ENCODE measurements around the gene EIF3B. TPM values are rescaled to one million over a fixed set of nuclear protein-coding genes. Genes with fewer than 3 reads are reported as not detected.
A peak's percentile ranks its signal among the peaks of the same experiment; 100 is the strongest.
"Not testable (repeated sequence)": the region's sequence is repeated elsewhere in the genome, so short reads cannot be mapped to it uniquely, and the experiment has no call there.

EIF3B gene
- total RNA-seq, 1 donor from 2014 or later: 224 TPM

GRCh38 chr7:2313450-2314208 is 41.0 kb upstream of the EIF3B start:
- peak overlapping the region; percentile 97 for H3K4me3 Mint-ChIP-seq
- H3K27ac Mint-ChIP-seq (ENCODE audit: unreplicated experiment): peak overlapping the region; percentile 83
- TF ChIP-seq, protein P1, sequence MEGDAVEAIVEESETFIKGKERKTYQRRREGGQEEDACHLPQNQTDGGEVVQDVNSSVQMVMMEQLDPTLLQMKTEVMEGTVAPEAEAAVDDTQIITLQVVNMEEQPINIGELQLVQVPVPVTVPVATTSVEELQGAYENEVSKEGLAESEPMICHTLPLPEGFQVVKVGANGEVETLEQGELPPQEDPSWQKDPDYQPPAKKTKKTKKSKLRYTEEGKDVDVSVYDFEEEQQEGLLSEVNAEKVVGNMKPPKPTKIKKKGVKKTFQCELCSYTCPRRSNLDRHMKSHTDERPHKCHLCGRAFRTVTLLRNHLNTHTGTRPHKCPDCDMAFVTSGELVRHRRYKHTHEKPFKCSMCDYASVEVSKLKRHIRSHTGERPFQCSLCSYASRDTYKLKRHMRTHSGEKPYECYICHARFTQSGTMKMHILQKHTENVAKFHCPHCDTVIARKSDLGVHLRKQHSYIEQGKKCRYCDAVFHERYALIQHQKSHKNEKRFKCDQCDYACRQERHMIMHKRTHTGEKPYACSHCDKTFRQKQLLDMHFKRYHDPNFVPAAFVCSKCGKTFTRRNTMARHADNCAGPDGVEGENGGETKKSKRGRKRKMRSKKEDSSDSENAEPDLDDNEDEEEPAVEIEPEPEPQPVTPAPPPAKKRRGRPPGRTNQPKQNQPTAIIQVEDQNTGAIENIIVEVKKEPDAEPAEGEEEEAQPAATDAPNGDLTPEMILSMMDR (conservative IDR thresholded peaks at IDR 0.05): no peak
- H3K36me3 Mint-ChIP-seq (ENCODE audit: low read depth): no peaks in the 10 kb centered on the region
- H3K9me3 Mint-ChIP-seq: no peaks in the 10 kb centered on the region
- DNase-seq (ENCODE audit: low read depth, low spot score): no peak
- peaks cover 25% of the 10 kb centered on the region for H3K4me1 Mint-ChIP-seq
- H3K27me3 Mint-ChIP-seq (ENCODE audit: low read depth): no peaks in the 10 kb centered on the region

GRCh38 chr7:2314209-2314955 is 40.2 kb upstream of the EIF3B start, which contains the start of gene SNX8:
Gene SNX8 (minus strand): TSS chr7:2314441. CDS start chr7:2314421, 20 bp downstream.
- DNase-seq (ENCODE audit: low read depth, low spot score): peak; percentile 99
- Mint-ChIP-seq H3K9me3 (no peaks in the 10 kb centered on the region), H3K27ac (ENCODE audit: unreplicated experiment) (peak within 1 kb of the TSS; percentile 83), H3K4me3 (peak within 1 kb of the TSS; percentile 97), H3K36me3 (ENCODE audit: low read depth) (no peaks in the 10 kb centered on the region), H3K4me1 (peaks cover 25% of the 10 kb centered on the region), H3K27me3 (ENCODE audit: low read depth) (no peaks in the 10 kb centered on the region)
- TF ChIP-seq, protein P1 (conservative IDR thresholded peaks at IDR 0.05): no peak

DNA sequence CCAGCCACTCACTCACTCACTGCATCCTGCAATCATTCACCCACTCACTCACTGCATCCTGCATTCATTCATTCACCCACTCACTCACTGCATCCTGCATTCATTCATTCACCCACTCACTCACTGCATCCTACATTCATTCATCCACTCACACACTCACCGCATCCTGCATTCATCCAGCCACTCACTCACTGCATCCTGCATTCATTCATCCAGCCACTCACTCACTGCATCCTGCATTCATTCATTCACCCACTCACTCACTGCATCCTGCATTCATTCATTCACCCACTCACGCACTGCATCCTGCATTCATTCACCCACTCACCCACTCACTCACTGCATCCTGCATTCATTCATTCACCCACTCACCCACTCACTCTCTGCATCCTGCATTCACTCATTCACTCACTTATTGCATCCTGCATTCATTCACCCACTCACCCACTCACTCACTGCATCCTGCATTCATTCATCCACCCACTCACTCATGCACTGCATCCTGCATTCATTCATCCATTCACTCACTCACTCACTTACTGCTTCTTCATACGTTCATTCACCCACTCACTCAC is 39.6 kb upstream of the EIF3B start:
- DNase-seq (ENCODE audit: low read depth, low spot score); H3K27ac Mint-ChIP-seq (ENCODE audit: unreplicated experiment); H3K4me3 Mint-ChIP-seq; H3K36me3 Mint-ChIP-seq (ENCODE audit: low read depth); H3K27me3 Mint-ChIP-seq (ENCODE audit: low read depth); H3K9me3 Mint-ChIP-seq: not testable (repeated sequence)
- peaks cover 19% of the 10 kb centered on the region for H3K4me1 Mint-ChIP-seq

DNA sequence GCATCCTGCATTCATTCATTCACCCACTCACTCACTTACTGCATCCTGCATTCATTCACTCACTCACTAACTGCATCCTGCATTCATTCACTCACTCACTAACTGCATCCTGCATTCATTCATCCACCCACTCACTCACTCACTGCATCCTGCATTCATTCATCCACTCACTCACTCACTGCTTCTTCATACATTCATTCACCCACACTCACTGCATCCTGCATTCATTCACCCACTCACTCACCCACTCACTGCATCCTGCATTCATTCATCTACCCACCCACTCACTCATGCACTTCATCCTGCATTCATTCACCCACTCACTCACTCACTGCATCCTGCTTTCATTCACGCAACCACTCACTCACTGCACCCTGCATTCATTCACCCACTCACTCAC is 38.8 kb upstream of the EIF3B start:
- no peak overlapping the region for H3K4me3 Mint-ChIP-seq
- peaks cover 16% of the 10 kb centered on the region for H3K4me1 Mint-ChIP-seq
- H3K36me3 Mint-ChIP-seq (ENCODE audit: low read depth): no peaks in the 10 kb centered on the region
- H3K9me3 Mint-ChIP-seq: no peaks in the 10 kb centered on the region
- TF ChIP-seq, protein P1 (conservative IDR thresholded peaks at IDR 0.05): no peak
- H3K27me3 Mint-ChIP-seq (ENCODE audit: low read depth): no peaks in the 10 kb centered on the region
- no peak for DNase-seq (ENCODE audit: low read depth, low spot score)
- no peak overlapping the region for H3K27ac Mint-ChIP-seq (ENCODE audit: unreplicated experiment)

GRCh38 chr7:2316578-2316977 is 38.0 kb upstream of the EIF3B start:
- TF ChIP-seq, protein P1 (conservative IDR thresholded peaks at IDR 0.05): no peak
- Mint-ChIP-seq H3K9me3 (no peaks in the 10 kb centered on the region), H3K4me1 (peaks cover 10% of the 10 kb centered on the region), H3K27ac (ENCODE audit: unreplicated experiment) (no peak overlapping the region), H3K4me3 (no peak overlapping the region), H3K36me3 (ENCODE audit: low read depth) (no peaks in the 10 kb centered on the region), H3K27me3 (ENCODE audit: low read depth) (no peaks in the 10 kb centered on the region)
- DNase-seq (ENCODE audit: low read depth, low spot score): no peak
